Psoas muscle (tissue), 8 donors: Measurements from ENCODE around the gene RBFOX2. TPM values are rescaled to one million over a fixed set of nuclear protein-coding genes. Genes with fewer than 3 reads are reported as not detected.
A peak's percentile ranks its signal among the peaks of the same experiment; 100 is the strongest.

Source experiments
- ATAC-seq, 4 donors: fragments of 200-7000 bp; cut with Tn5 transposase; one replicate each; pipeline ENCODE4 v1.9.1; 2020; ENCODE audit warnings: moderate library complexity in 3 of 4, mild to moderate bottlenecking in 2 of 4
- DNase-seq, 2 donors: peaks; one replicate each; pipeline ENCODE4 v3.0.0-alpha.2; 2020
- H3K27ac ChIP-seq: fragments of 200-600 bp; one replicate; pipeline ENCODE4 v1.8.0; 2022
- H3K27me3 ChIP-seq, 3 donors: fragments of 200-600 bp in 1 of 3; one replicate each; pipeline versions ENCODE4 v1.6.1 to v1.8.0; 2013 to 2022; ENCODE audit warnings: low read length in 2 of 3, mild to moderate bottlenecking in 2 of 3, moderate library complexity in 1 of 3; ENCODE audit not compliant: insufficient read depth in 3 of 3
- H3K36me3 ChIP-seq, 2 donors: fragments of 200-600 bp in 1 of 2; one replicate each; pipeline versions ENCODE4 v1.6.1 to v1.8.0; 2013 to 2022; ENCODE audit warnings: low read depth in 1 of 2, mild to moderate bottlenecking in 1 of 2, moderate library complexity in 1 of 2; ENCODE audit not compliant: insufficient read depth in 1 of 2
- H3K4me1 ChIP-seq: fragments of 200-600 bp; one replicate; pipeline ENCODE4 v1.8.0; 2022
- H3K4me3 ChIP-seq: fragments of 200-600 bp; one replicate; pipeline ENCODE4 v1.8.0; 2022; ENCODE audit warnings: mild to moderate bottlenecking
- H3K9me3 ChIP-seq: fragments of 200-600 bp; one replicate; pipeline ENCODE4 v1.8.0; 2022
- WGBS, 3 donors: extraction: QIAGEN DNeasy Blood & Tissue Kit; methylation state at CpG; one replicate each; pipeline versions ENCODE4 v1.1.6 to v1.1.7; 2013; 5-methylcytosine and 5-hydroxymethylcytosine counted together
- intact Hi-C, 2 donors: fragments of 100-400 bp; cut with DNase I; formaldehyde crosslinking; loops; one replicate each; pipeline versions ENCODE4 v1.11.0 to v1.14.2; 2022
- polyA plus RNA-seq, 3 donors: library from polyadenylated mRNA; stranded (reverse); fragments of 200-250 nt; gene quantifications; one replicate each; pipeline ENCODE4 v1.2.3, GENCODE V29; 2013
- total RNA-seq, 4 donors: library from RNA; stranded (reverse); fragmentation: NEBNext Ultra II Directional in 2 of 4; extraction: Animal tissue kit (Norgen Biotek cat#: 25700) in 2 of 4; gene quantifications; one replicate each; pipeline versions ENCODE4 v1.2.1 to v1.2.4, GENCODE V29; 2021 to 2023
- TF ChIP-seq, protein P1 (sequence below): fragments of 200-600 bp; IDR thresholded peaks from one replicate; pipeline ENCODE4 v1.8.0; 2022; ENCODE audit warnings: antibody characterized with exemption
- donor health status: healthy with polysubstance abuse.
- donor health status: DM: no; HTN: no; CAD: no; lungs with moderate emphysema.
- donor health status: Bipolar disorder and iron deficiency.
- donor health status: healthy.
- donor health status: DM: yes; HTN: yes; CAD: no.
- donor health status: DM: no; HTN: no; CAD: no.
- donor health status: DM: no; HTN: no; CAD: no.
- donor health status: DM: yes; HTN: yes; CAD: no.

Gene RBFOX2
- total and polyA plus RNA-seq, 7 donors = 7.7 to 50.4 (median 28.4) TPM

DNA sequence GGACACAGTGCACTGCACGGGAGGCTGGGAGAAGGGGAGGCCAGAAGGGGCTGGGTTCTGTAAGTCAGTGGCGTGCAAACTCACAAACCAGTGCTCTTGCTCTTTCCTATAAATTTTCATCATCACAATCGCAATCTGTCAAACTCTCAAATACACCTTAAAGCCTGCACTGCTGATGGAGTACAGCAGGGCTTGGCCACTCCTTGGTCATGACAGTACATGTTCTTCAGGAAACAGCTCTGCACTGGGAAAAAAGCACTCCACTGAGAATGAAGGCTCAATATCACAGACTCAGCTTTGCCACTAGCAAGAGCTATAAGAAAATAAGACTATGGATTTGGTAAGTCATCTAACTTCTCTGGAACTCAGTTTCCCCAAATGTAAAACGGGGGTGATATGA is 111.0 kb downstream of the RBFOX2 start:
- intact Hi-C loops = loop anchor here in 1 of 2 donors (5.0 to 10.0 kb wide), 3 partner anchors 75 to 233 kb away; no protein-coding TSS in a partner anchor
- ATAC-seq (no peak), DNase-seq (no peak)
- no peak overlapping the region for H3K4me3 ChIP-seq
- peaks cover 81% of the 10 kb centered on the region for H3K4me1 ChIP-seq
- TF ChIP-seq, protein P1, sequence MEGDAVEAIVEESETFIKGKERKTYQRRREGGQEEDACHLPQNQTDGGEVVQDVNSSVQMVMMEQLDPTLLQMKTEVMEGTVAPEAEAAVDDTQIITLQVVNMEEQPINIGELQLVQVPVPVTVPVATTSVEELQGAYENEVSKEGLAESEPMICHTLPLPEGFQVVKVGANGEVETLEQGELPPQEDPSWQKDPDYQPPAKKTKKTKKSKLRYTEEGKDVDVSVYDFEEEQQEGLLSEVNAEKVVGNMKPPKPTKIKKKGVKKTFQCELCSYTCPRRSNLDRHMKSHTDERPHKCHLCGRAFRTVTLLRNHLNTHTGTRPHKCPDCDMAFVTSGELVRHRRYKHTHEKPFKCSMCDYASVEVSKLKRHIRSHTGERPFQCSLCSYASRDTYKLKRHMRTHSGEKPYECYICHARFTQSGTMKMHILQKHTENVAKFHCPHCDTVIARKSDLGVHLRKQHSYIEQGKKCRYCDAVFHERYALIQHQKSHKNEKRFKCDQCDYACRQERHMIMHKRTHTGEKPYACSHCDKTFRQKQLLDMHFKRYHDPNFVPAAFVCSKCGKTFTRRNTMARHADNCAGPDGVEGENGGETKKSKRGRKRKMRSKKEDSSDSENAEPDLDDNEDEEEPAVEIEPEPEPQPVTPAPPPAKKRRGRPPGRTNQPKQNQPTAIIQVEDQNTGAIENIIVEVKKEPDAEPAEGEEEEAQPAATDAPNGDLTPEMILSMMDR = no peak
- no peaks in the 10 kb centered on the region for H3K36me3 ChIP-seq
- H3K27me3 ChIP-seq = no peaks in the 10 kb centered on the region
- peak overlapping the region; percentile 75 for H3K27ac ChIP-seq
- 87 to 95% (median 93%) methylated on average over 4 of the region's 4 CpGs for WGBS, 3 donors
- H3K9me3 ChIP-seq = no peaks in the 10 kb centered on the region

DNA sequence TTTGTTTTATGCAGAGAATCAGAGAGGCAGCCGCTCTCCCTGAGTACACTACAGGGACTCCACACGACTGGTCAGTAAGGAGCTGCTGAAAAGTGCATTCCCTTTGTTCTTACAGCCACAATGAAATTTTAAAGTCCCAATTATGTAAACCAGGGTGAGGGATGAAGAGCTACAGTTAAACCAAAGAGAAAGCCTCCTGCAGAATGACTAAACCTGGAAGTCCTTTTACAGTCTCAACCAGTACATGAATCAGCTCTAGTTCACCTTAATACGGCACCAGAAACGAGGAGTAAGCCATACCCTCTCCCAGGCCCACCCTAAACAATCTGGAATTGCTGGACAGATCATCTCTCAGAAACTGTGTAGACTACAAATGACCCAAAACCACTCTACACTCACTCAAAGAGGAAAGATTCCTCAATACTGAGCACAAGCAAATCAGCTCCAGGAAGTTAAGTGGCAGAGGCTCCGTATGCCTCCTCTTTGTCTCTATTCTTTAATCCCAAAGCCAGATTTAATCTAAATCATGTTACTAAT is 113.1 kb downstream of the RBFOX2 start:
- ATAC-seq = peak in 3 of 4 donors; percentile 10 to 28 (median 21)
- TF ChIP-seq, protein P1 = no peak
- Histone ChIP-seq H3K4me1 (peaks cover 82% of the 10 kb centered on the region), H3K27ac (peak overlapping the region; percentile 90), H3K4me3 (peak overlapping the region; percentile 68), H3K9me3 (no peaks in the 10 kb centered on the region), H3K27me3 (no peaks in the 10 kb centered on the region), H3K36me3 (no peaks in the 10 kb centered on the region)
- DNase-seq = no peak
- intact Hi-C loops = loop anchor here in 1 of 2 donors (5.0 to 10.0 kb wide), 3 partner anchors 73 to 231 kb away; no protein-coding TSS in a partner anchor
- 2 to 11% (median 5%) methylated on average over 5 of the region's 5 CpGs for WGBS, 3 donors

- peaks cover 82% of the 10 kb centered on the region for H3K4me1 ChIP-seq
- TF ChIP-seq, protein P1 = no peak
- no peaks in the 10 kb centered on the region for H3K27me3 ChIP-seq
- H3K4me3 ChIP-seq = peak overlapping the region; percentile 68
- 0 to 1% (median 1%) methylated on average over 9 of the region's 9 CpGs for WGBS, 3 donors
- no peaks in the 10 kb centered on the region for H3K36me3 ChIP-seq
- DNase-seq (peak in 1 of 2 donors; percentile 55), ATAC-seq (peak; percentile 87 to 93 (median 90))
- no peaks in the 10 kb centered on the region for H3K9me3 ChIP-seq
- intact Hi-C loops = loop anchor here (5.0 to 10.0 kb wide), 3 partner anchors 73 to 230 kb away; no protein-coding TSS in a partner anchor
- H3K27ac ChIP-seq = peak overlapping the region; percentile 90
Observed at GRCh38 chr22:35914665-35915476, 113.8 kb downstream of the RBFOX2 start.

DNA sequence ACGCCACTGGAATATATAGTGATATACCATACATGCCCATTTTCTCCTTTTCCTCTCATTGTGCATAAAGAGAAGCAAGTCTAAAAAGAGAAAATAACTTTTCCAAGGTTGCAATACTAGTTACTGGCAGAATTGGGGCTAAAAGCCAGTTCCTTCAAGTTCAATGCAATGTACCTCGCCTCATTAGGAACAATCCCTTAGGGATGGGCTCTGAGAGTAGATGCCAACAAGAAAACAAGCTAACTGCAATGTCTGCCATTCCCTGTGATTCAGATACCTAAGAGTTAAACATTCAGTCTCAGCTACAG is 114.3 kb downstream of the RBFOX2 start:
- intact Hi-C loops = loop anchor here (5.0 to 10.0 kb wide), 2 partner anchors 72 to 230 kb away; no protein-coding TSS in a partner anchor
- H3K4me1 ChIP-seq = peaks cover 76% of the 10 kb centered on the region
- WGBS, 3 donors = 3 to 8% (median 4%) methylated on average over 2 of the region's 2 CpGs
- no peaks in the 10 kb centered on the region for H3K9me3 ChIP-seq
- TF ChIP-seq, protein P1 = no peak
- no peak for ATAC-seq
- no peaks in the 10 kb centered on the region for H3K36me3 ChIP-seq
- H3K27ac ChIP-seq = peak overlapping the region; percentile 90
- H3K4me3 ChIP-seq = peak overlapping the region; percentile 68
- H3K27me3 ChIP-seq = no peaks in the 10 kb centered on the region
- DNase-seq = no peak
